Measurements from ENCODE around the gene ZFYVE27.

The ZFYVE27 gene

GRCh38 chr10:97748116-97748515, 11.2 kb downstream of the ZFYVE27 start:
- H3K9me3 ChIP-seq (ENCODE audit: low read depth, low read length), result no peaks in the 10 kb centered on the region
- H3K27ac ChIP-seq, result no peak overlapping the region
- H3K4me3 ChIP-seq, result no peak overlapping the region
- no peak for DNase-seq (ENCODE audit: low read depth, low spot score)
- TF ChIP-seq POLR2AphosphoS5 (IDR thresholded peaks at IDR 0.05; ENCODE audit: borderline replicate concordance, low read depth, low read length) (no peak), FOXP2 (optimal IDR thresholded peaks at IDR 0.05; ENCODE audit: control extremely low read depth, extremely low read length, insufficient read depth) (no peak), EZH2 (IDR thresholded peaks at IDR 0.05) (no peak)
- H3K9ac ChIP-seq (ENCODE audit: insufficient read length), result no peak overlapping the region
- peaks cover 3% of the 10 kb centered on the region; the same call in 1 of the 2 replicates for H3K36me3 ChIP-seq (ENCODE audit: insufficient read depth, low read length)

- Histone ChIP-seq H3K27ac (no peak overlapping the region), H3K9ac (ENCODE audit: insufficient read length) (no peak overlapping the region), H3K4me3 (no peak overlapping the region), H3K36me3 (ENCODE audit: insufficient read depth, low read length) (peaks cover 3% of the 10 kb centered on the region; the same call in 1 of the 2 replicates), H3K9me3 (ENCODE audit: low read depth, low read length) (no peaks in the 10 kb centered on the region)
- TF ChIP-seq EZH2 (IDR thresholded peaks at IDR 0.05) (no peak), POLR2AphosphoS5 (IDR thresholded peaks at IDR 0.05; ENCODE audit: borderline replicate concordance, low read depth, low read length) (no peak), FOXP2 (optimal IDR thresholded peaks at IDR 0.05; ENCODE audit: control extremely low read depth, extremely low read length, insufficient read depth) (no peak)
- DNase-seq (ENCODE audit: low read depth, low spot score), result no peak
These were observed 16.0 kb downstream of the ZFYVE27 start for GRCh38 chr10:97752956-97753355.

DNA sequence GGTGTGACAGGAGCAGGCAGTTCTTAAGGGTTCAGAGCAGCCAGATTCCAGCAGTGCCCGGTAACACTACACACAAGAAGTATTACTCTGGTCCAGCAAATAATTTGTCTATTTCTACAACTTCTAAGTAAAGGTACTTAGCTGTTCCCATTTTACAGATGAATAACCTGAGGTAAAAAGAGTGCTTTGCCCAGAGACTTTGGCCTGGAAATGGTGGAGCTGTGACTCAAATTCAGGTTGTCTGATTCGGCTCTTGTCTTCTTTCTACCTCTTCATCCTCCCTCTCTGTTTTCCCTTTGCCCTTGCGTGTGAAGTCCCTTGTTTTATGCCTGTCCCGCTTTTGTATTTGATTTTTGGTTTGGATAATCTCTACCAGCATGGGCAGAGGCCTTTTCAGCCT, 17.8 kb downstream of the ZFYVE27 start:
- Histone ChIP-seq H3K36me3 (ENCODE audit: insufficient read depth, low read length) (peaks cover 3% of the 10 kb centered on the region; the same call in 1 of the 2 replicates), H3K27ac (no peak overlapping the region), H3K9ac (ENCODE audit: insufficient read length) (no peak overlapping the region), H3K4me3 (no peak overlapping the region), H3K9me3 (ENCODE audit: low read depth, low read length) (no peaks in the 10 kb centered on the region)
- TF ChIP-seq FOXP2 (optimal IDR thresholded peaks at IDR 0.05; ENCODE audit: control extremely low read depth, extremely low read length, insufficient read depth) (no peak), EZH2 (IDR thresholded peaks at IDR 0.05) (no peak), POLR2AphosphoS5 (IDR thresholded peaks at IDR 0.05; ENCODE audit: borderline replicate concordance, low read depth, low read length) (no peak)
- DNase-seq (ENCODE audit: low read depth, low spot score), result no peak

DNA sequence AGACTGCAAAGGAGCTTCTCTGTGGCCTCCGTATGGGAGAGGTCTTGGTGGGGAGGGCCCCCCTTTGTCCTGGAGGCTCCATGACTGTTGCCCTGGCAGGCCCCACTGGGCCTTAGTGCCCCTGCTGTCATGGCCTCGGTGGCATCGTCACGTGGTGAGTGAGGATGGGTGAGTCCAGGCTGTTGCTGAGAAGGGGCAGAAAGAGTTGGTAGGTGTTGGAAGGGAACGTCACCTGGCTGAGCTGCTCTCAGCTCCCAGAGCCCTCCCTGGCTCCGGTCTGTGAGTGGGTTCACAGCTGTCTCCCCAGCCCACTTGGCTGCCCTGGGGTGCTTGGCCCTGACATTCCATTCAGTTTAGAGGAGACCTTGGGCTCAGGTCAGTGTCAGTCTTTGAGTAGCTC, 18.8 kb downstream of the ZFYVE27 start:
- no peak for DNase-seq (ENCODE audit: low read depth, low spot score)
- Histone ChIP-seq H3K4me3 (no peak overlapping the region), H3K27ac (no peak overlapping the region), H3K9ac (ENCODE audit: insufficient read length) (no peak overlapping the region), H3K36me3 (ENCODE audit: insufficient read depth, low read length) (no peaks in the 10 kb centered on the region; the same call in 1 of the 2 replicates), H3K9me3 (ENCODE audit: low read depth, low read length) (no peaks in the 10 kb centered on the region)
- TF ChIP-seq FOXP2 (optimal IDR thresholded peaks at IDR 0.05; ENCODE audit: control extremely low read depth, extremely low read length, insufficient read depth), result no peak
- TF ChIP-seq EZH2 (IDR thresholded peaks at IDR 0.05), result no peak
- TF ChIP-seq POLR2AphosphoS5 (IDR thresholded peaks at IDR 0.05; ENCODE audit: borderline replicate concordance, low read depth, low read length), result no peak

- no peak overlapping the region for H3K9ac ChIP-seq (ENCODE audit: insufficient read length)
- H3K36me3 ChIP-seq (ENCODE audit: insufficient read depth, low read length), result no peaks in the 10 kb centered on the region; the same call in 1 of the 2 replicates
- H3K4me3 ChIP-seq, result no peak overlapping the region
- H3K27ac ChIP-seq, result no peak overlapping the region
- TF ChIP-seq EZH2 (IDR thresholded peaks at IDR 0.05) (no peak), POLR2AphosphoS5 (IDR thresholded peaks at IDR 0.05; ENCODE audit: borderline replicate concordance, low read depth, low read length) (no peak), FOXP2 (optimal IDR thresholded peaks at IDR 0.05; ENCODE audit: control extremely low read depth, extremely low read length, insufficient read depth) (no peak)
- H3K9me3 ChIP-seq (ENCODE audit: low read depth, low read length), result no peaks in the 10 kb centered on the region
- no peak for DNase-seq (ENCODE audit: low read depth, low spot score)
These were observed 20.5 kb downstream of the ZFYVE27 start for GRCh38 chr10:97757471-97757870.

- Histone ChIP-seq H3K27ac (no peak overlapping the region), H3K9ac (ENCODE audit: insufficient read length) (no peak overlapping the region), H3K4me3 (no peak overlapping the region), H3K9me3 (ENCODE audit: low read depth, low read length) (no peaks in the 10 kb centered on the region), H3K36me3 (ENCODE audit: insufficient read depth, low read length) (no peaks in the 10 kb centered on the region; the same call in 1 of the 2 replicates)
- no peak for TF ChIP-seq POLR2AphosphoS5 (IDR thresholded peaks at IDR 0.05; ENCODE audit: borderline replicate concordance, low read depth, low read length)
- TF ChIP-seq FOXP2 (optimal IDR thresholded peaks at IDR 0.05; ENCODE audit: control extremely low read depth, extremely low read length, insufficient read depth), result no peak
- no peak for TF ChIP-seq EZH2 (IDR thresholded peaks at IDR 0.05)
- DNase-seq (ENCODE audit: low read depth, low spot score), result no peak
These were observed 22.4 kb downstream of the ZFYVE27 start for GRCh38 chr10:97759158-97759887.

DNA sequence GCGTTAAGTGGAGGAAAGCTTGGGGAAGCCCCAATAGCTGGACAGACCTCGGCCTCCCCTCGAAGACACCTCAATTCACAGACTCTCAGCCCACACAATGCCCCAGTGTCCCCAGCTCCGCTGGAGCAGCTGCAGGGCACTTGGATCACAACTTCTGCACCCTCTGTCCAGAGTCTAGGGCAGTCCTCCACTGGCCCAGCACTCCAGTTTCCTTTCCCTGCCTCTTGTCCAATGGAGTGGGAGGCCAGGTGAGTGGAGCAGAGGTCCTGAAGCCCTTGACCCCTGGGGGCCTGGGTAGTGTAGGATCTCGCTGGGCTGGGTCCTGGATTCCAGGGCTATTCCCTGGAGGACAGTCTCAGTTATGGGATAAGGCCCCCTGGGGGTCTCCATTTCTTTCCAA, 23.0 kb downstream of the ZFYVE27 start:
- H3K27ac ChIP-seq, result no peak overlapping the region
- no peaks in the 10 kb centered on the region for H3K9me3 ChIP-seq (ENCODE audit: low read depth, low read length)
- DNase-seq (ENCODE audit: low read depth, low spot score), result no peak
- no peak overlapping the region for H3K4me3 ChIP-seq
- no peaks in the 10 kb centered on the region; the same call in 1 of the 2 replicates for H3K36me3 ChIP-seq (ENCODE audit: insufficient read depth, low read length)
- TF ChIP-seq FOXP2 (optimal IDR thresholded peaks at IDR 0.05; ENCODE audit: control extremely low read depth, extremely low read length, insufficient read depth) (no peak), POLR2AphosphoS5 (IDR thresholded peaks at IDR 0.05; ENCODE audit: borderline replicate concordance, low read depth, low read length) (no peak), EZH2 (IDR thresholded peaks at IDR 0.05) (no peak)
- no peak overlapping the region for H3K9ac ChIP-seq (ENCODE audit: insufficient read length)

DNA sequence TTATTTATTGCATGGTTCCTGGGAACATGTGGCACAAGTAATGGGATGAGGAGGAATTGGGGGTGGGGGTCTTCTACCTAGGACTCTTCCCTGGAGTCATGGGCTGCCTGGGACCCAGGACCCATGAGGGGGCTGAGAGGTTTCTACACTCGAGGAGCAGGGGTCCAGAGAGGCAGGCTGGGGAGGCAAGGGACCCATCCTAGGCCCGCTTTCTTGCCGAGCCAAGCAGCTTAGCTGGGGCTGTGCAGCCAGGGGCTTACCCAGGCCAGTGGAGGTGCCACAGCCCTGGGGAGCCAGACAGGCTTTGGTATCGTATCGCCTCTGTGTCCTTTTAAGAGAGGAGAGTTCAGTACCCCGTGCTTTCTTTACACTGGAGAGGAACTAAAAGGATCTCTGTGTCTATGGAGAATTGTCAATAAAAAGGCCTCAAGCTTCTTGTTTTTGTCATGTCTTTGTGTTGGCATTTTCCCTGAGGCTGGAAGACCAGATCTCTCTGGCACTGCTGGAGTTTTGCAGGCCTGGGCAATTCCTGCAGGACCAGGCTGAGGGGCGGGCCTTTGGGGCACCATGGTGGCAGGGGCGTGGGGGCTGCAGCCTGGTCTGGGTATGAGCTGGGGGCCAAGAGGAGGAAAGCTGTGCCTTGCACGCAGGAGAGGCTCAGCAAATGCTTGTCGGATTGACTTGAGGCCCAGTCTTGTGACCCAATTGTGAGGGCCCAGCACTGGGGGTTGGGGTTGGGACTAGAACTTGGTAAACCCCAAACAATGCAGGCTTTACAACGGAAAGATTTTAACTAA, 23.7 kb downstream of the ZFYVE27 start:
- H3K9me3 ChIP-seq (ENCODE audit: low read depth, low read length), result no peaks in the 10 kb centered on the region
- DNase-seq (ENCODE audit: low read depth, low spot score), result no peak
- H3K4me3 ChIP-seq, result no peak overlapping the region
- H3K27ac ChIP-seq, result no peak overlapping the region
- TF ChIP-seq FOXP2 (optimal IDR thresholded peaks at IDR 0.05; ENCODE audit: control extremely low read depth, extremely low read length, insufficient read depth) (no peak), EZH2 (IDR thresholded peaks at IDR 0.05) (no peak), POLR2AphosphoS5 (IDR thresholded peaks at IDR 0.05; ENCODE audit: borderline replicate concordance, low read depth, low read length) (no peak)
- H3K9ac ChIP-seq (ENCODE audit: insufficient read length), result no peak overlapping the region
- no peaks in the 10 kb centered on the region for H3K36me3 ChIP-seq (ENCODE audit: insufficient read depth, low read length)
